H1 (cell line): ENCODE measurements around the gene GNGT2. TPM values are rescaled to one million over a fixed set of nuclear protein-coding genes. Genes with fewer than 3 reads are reported as not detected.

Experiments used
- CHD7 ChIP-seq: fragments of 300-600 bp; sonication (generic); IDR thresholded peaks from 2 replicates; pipeline ENCODE4 v1.7.1; 2012; ENCODE audit warnings: low read length, moderate library complexity, mild to moderate bottlenecking, inconsistent platforms; ENCODE audit not compliant: insufficient replicate concordance
- NRF1 ChIP-seq: IDR thresholded peaks from 2 replicates; pipeline ENCODE4 v1.6.1; 2011; ENCODE audit warnings: mild to moderate bottlenecking, low read depth, low read length, improper control_type of control experiment
- POLR2A ChIP-seq, 2 experiments: IDR thresholded peaks; 1 replicate in 1 of 2; 2 replicates in 1 of 2; pipeline ENCODE4 v1.6.1; 2011; ENCODE audit warnings: low read depth in 2 of 2, low read length in 2 of 2, mild to moderate bottlenecking in 2 of 2; ENCODE audit errors: control extremely low read depth in 1 of 2
- RBBP5 ChIP-seq: IDR thresholded peaks from 2 replicates; pipeline ENCODE4 v1.7.1; 2012; ENCODE audit warnings: low read depth, mild to moderate bottlenecking, inconsistent platforms, low read length, moderate library complexity, borderline replicate concordance
- RFX5 ChIP-seq: IDR thresholded peaks from 2 replicates; pipeline ENCODE4 v1.6.1; 2011; ENCODE audit warnings: low read depth, low read length, improper control_type of control experiment, borderline replicate concordance
- RNF2 ChIP-seq: fragments of 200-900, 300-1000 bp; sonication (generic); IDR thresholded peaks from 2 replicates; pipeline ENCODE4 v1.7.1; 2016; ENCODE audit warnings: borderline replicate concordance, low read depth, mild to moderate bottlenecking, antibody characterized with exemption, low read length; ENCODE audit not compliant: poor library complexity, severe bottlenecking; ENCODE audit errors: missing control alignments
- SUZ12 ChIP-seq: fragments of 200-600 bp; sonication (generic); IDR thresholded peaks from 2 replicates; pipeline ENCODE4 v1.6.1; 2012; ENCODE audit warnings: mild to moderate bottlenecking, inconsistent platforms, low read length, moderate library complexity, mixed read lengths
- TBP ChIP-seq: IDR thresholded peaks from 2 replicates; pipeline ENCODE4 v1.6.1; 2011; ENCODE audit warnings: low read depth, low read length, improper control_type of control experiment
- polyA plus RNA-seq, 7 experiments: library from polyadenylated mRNA; depleted of rRNA in 3 of 7; stranded (reverse) in 5 of 7; unstranded in 2 of 7; fragments of >200 nt in 5 of 7; fragments of 200-250 nt in 2 of 7; gene quantifications; 1 replicate in 5 of 7; 2 replicates in 1 of 7; 4 replicates in 1 of 7; pipeline versions ENCODE4 v1.2.1 to v1.2.3, GENCODE V29; 2011 to 2013; ENCODE audit warnings: missing spikeins in 2 of 7, mixed read lengths in 2 of 7
- total RNA-seq: library from RNA; stranded (reverse); fragmentation: NEBNext Ultra II Directional; extraction: Animal tissue kit (Norgen Biotek cat#: 25700); gene quantifications from 2 replicates; pipeline ENCODE4 v1.2.1, GENCODE V29; 2021

Gene GNGT2
- total and polyA plus RNA-seq, 2 of the 8 experiments (the other 6 are each of a cell fraction or from before 2014, with no cell fraction given): 1.3 to 1.4 TPM

GRCh38 chr17:49259663-49260010, 49.3 kb upstream of the GNGT2 start (continued):
- TF ChIP-seq CHD7 (no peak), POLR2A (IDR thresholded peaks at IDR 0.05; ENCODE audit: control extremely low read depth in 1 of 2, low read depth in 2 of 2, low read length in 2 of 2) (no peak), RNF2 (no peak), TBP (no peak), RFX5 (no peak), RBBP5 (no peak), SUZ12 (no peak), NRF1 (no peak)
